ENCODE data around the gene VSTM2B. TPM values are rescaled to one million over a fixed set of nuclear protein-coding genes. Genes with fewer than 3 reads are reported as not detected.

VSTM2B gene
- total RNA-seq, 1 experiment from 2014 or later, result not detected

GRCh38 chr19:29535984-29536508, 10.3 kb downstream of the VSTM2B start:
- no peaks in the 10 kb centered on the region for H3K9me3 ChIP-seq (ENCODE audit: low read depth, low read length, poor library complexity, severe bottlenecking)
- DNase-seq (ENCODE audit: low spot score), result no peak
- no peak overlapping the region for H3K27ac ChIP-seq (ENCODE audit: low read depth, low read length, poor library complexity, severe bottlenecking)
- ChIA-PET POLR2A (ENCODE audit: low non-redundant PET) (no interaction called here), CTCF (no interaction called here)
- TF ChIP-seq EZH2 (IDR thresholded peaks at IDR 0.05; ENCODE audit: borderline replicate concordance, low read depth, low read length, poor library complexity, severe bottlenecking) (no peak), CTCF (conservative IDR thresholded peaks at IDR 0.05; ENCODE audit: low read depth, low read length) (no peak)
- H3K4me3 ChIP-seq (ENCODE audit: low read depth, low read length, poor library complexity, severe bottlenecking), result no peak overlapping the region
- H3K36me3 ChIP-seq (ENCODE audit: insufficient read depth, low read length, poor library complexity, severe bottlenecking), result no peaks in the 10 kb centered on the region
- no peaks in the 10 kb centered on the region for H3K4me1 ChIP-seq (ENCODE audit: insufficient read depth, low read length, poor library complexity, severe bottlenecking)
- no TSS peak for BruUV-seq (replicated peaks)
- intact Hi-C loops (cut with micrococcal nuclease; ENCODE audit: unreplicated experiment), result no loop called here
- peaks cover 19% of the 10 kb centered on the region for H3K27me3 ChIP-seq (replicated peaks; ENCODE audit: insufficient read depth, low read depth, low read length, poor library complexity)

- BruUV-seq (replicated peaks), result no TSS peak
- intact Hi-C loops (cut with micrococcal nuclease; ENCODE audit: unreplicated experiment), result no loop called here
- Histone ChIP-seq H3K27ac (ENCODE audit: low read depth, low read length, poor library complexity, severe bottlenecking) (no peak overlapping the region), H3K36me3 (ENCODE audit: insufficient read depth, low read length, poor library complexity, severe bottlenecking) (no peaks in the 10 kb centered on the region), H3K4me3 (ENCODE audit: low read depth, low read length, poor library complexity, severe bottlenecking) (no peak overlapping the region), H3K9me3 (ENCODE audit: low read depth, low read length, poor library complexity, severe bottlenecking) (no peaks in the 10 kb centered on the region), H3K27me3 (replicated peaks; ENCODE audit: insufficient read depth, low read depth, low read length, poor library complexity) (peaks cover 8% of the 10 kb centered on the region), H3K4me1 (ENCODE audit: insufficient read depth, low read length, poor library complexity, severe bottlenecking) (no peaks in the 10 kb centered on the region)
- POLR2A ChIA-PET (ENCODE audit: low non-redundant PET), result no interaction called here
- DNase-seq (ENCODE audit: low spot score), result no peak
- TF ChIP-seq EZH2 (IDR thresholded peaks at IDR 0.05; ENCODE audit: borderline replicate concordance, low read depth, low read length, poor library complexity, severe bottlenecking) (no peak), CTCF (conservative IDR thresholded peaks at IDR 0.05; ENCODE audit: low read depth, low read length) (no peak)
- CTCF ChIA-PET, result no interaction called here
Measured at GRCh38 chr19:29537181-29537580, 11.4 kb downstream of the VSTM2B start.

GRCh38 chr19:29537601-29538000, 11.8 kb downstream of the VSTM2B start:
- ChIA-PET POLR2A (ENCODE audit: low non-redundant PET) (no interaction called here), CTCF (no interaction called here)
- H3K36me3 ChIP-seq (ENCODE audit: insufficient read depth, low read length, poor library complexity, severe bottlenecking), result no peaks in the 10 kb centered on the region
- DNase-seq (ENCODE audit: low spot score), result no peak
- H3K4me3 ChIP-seq (ENCODE audit: low read depth, low read length, poor library complexity, severe bottlenecking), result no peak overlapping the region
- intact Hi-C loops (cut with micrococcal nuclease; ENCODE audit: unreplicated experiment), result no loop called here
- no peak for TF ChIP-seq CTCF (conservative IDR thresholded peaks at IDR 0.05; ENCODE audit: low read depth, low read length)
- no peak for TF ChIP-seq EZH2 (IDR thresholded peaks at IDR 0.05; ENCODE audit: borderline replicate concordance, low read depth, low read length, poor library complexity, severe bottlenecking)
- H3K27ac ChIP-seq (ENCODE audit: low read depth, low read length, poor library complexity, severe bottlenecking), result no peak overlapping the region
- BruUV-seq (replicated peaks), result no TSS peak
- no peaks in the 10 kb centered on the region for H3K9me3 ChIP-seq (ENCODE audit: low read depth, low read length, poor library complexity, severe bottlenecking)
- H3K27me3 ChIP-seq (replicated peaks; ENCODE audit: insufficient read depth, low read depth, low read length, poor library complexity), result peaks cover 6% of the 10 kb centered on the region
- H3K4me1 ChIP-seq (ENCODE audit: insufficient read depth, low read length, poor library complexity, severe bottlenecking), result no peaks in the 10 kb centered on the region
